ENCODE results near the gene SECTM1.

DNA sequence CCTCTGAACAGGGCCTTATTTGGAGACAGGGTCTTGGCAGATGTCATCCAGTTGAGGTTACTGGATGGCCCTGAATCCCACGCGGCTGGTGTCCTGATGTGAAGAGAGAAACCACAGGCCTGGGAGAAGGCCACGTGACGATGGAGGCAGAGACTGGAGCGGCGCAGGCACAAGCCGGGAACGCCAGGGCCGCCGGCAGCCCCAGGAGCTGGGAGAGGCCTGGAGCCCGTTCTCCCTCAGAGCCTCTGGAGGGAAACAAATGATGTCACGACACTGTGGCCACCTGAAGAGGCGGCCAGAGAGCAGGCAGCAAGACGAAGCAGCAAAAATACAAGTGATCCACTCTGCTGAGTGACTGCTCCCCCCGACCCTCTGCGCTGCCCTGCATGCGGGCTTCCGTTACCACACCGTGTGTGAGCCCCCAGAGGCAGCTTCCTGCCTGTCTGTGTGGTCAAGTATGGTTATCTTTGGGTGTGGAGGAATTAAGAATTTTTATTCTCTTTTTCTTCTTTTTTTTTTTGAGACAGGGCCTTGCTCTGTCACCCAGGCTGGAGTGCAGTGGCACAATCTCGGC lies 27.8 kb downstream of the SECTM1 start:
- TF ChIP-seq, protein P1, sequence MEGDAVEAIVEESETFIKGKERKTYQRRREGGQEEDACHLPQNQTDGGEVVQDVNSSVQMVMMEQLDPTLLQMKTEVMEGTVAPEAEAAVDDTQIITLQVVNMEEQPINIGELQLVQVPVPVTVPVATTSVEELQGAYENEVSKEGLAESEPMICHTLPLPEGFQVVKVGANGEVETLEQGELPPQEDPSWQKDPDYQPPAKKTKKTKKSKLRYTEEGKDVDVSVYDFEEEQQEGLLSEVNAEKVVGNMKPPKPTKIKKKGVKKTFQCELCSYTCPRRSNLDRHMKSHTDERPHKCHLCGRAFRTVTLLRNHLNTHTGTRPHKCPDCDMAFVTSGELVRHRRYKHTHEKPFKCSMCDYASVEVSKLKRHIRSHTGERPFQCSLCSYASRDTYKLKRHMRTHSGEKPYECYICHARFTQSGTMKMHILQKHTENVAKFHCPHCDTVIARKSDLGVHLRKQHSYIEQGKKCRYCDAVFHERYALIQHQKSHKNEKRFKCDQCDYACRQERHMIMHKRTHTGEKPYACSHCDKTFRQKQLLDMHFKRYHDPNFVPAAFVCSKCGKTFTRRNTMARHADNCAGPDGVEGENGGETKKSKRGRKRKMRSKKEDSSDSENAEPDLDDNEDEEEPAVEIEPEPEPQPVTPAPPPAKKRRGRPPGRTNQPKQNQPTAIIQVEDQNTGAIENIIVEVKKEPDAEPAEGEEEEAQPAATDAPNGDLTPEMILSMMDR (conservative IDR thresholded peaks at IDR 0.05; ENCODE audit: low read depth in 2 of 2) = no peak
- TF ChIP-seq REST (IDR thresholded peaks at IDR 0.05; ENCODE audit: unreplicated experiment) (no peak), EZH2 (IDR thresholded peaks at IDR 0.05; ENCODE audit: low read depth, unreplicated experiment) (no peak), ZNF331 (CRISPR knock-in tag; IDR thresholded peaks at IDR 0.05; ENCODE audit: low read depth) (no peak), POLR2AphosphoS5 (IDR thresholded peaks at IDR 0.05; ENCODE audit: low read depth) (no peak), EZH2phosphoT487 (IDR thresholded peaks at IDR 0.05; ENCODE audit: unreplicated experiment) (no peak), CREB1 (CRISPR knock-in tag; IDR thresholded peaks at IDR 0.05; ENCODE audit: low read depth) (no peak)
